Chondrocyte (in vitro differentiated cells): ENCODE measurements around the gene ASS1. TPM values are rescaled to one million over a fixed set of nuclear protein-coding genes. Genes with fewer than 3 reads are reported as not detected.

Source experiments
- DNase-seq: peaks from one replicate; pipeline ENCODE4 v3.0.0; 2021; ENCODE audit warnings: mixed read lengths, low spot score
- H3K27ac Mint-ChIP-seq: one replicate; pipeline ENCODE4 v1.8.0; 2021; ENCODE audit warnings: mild to moderate bottlenecking, moderate library complexity, mixed read lengths; ENCODE audit not compliant: unreplicated experiment
- H3K27me3 Mint-ChIP-seq: 2 replicates; pipeline ENCODE4 v1.8.0; 2021; ENCODE audit warnings: low read depth, mixed read lengths
- H3K36me3 Mint-ChIP-seq: 2 replicates; pipeline ENCODE4 v1.8.0; 2021; ENCODE audit warnings: low read depth, mixed read lengths
- H3K4me1 Mint-ChIP-seq: 2 replicates; pipeline ENCODE4 v1.8.0; 2021; ENCODE audit warnings: low read depth, mild to moderate bottlenecking, mixed read lengths
- H3K4me3 Mint-ChIP-seq: one replicate; pipeline ENCODE4 v1.8.0; 2021; ENCODE audit warnings: mild to moderate bottlenecking, moderate library complexity, mixed read lengths; ENCODE audit not compliant: unreplicated experiment
- H3K9me3 Mint-ChIP-seq: 2 replicates; pipeline ENCODE4 v1.8.0; 2021; ENCODE audit warnings: low read depth, mixed read lengths
- total RNA-seq: library from RNA; stranded (reverse); gene quantifications from 3 replicates; pipeline ENCODE4 v1.2.1, GENCODE V29; 2021
- TF ChIP-seq, protein P1 (sequence below): fragments of 200-600 bp; sonication (generic); IDR thresholded peaks from 2 replicates; pipeline ENCODE4 v1.5.0; 2021; ENCODE audit warnings: antibody characterized with exemption, mild to moderate bottlenecking, moderate library complexity

The ASS1 gene
- total RNA-seq, 1 donor from 2014 or later, result 193 TPM

DNA sequence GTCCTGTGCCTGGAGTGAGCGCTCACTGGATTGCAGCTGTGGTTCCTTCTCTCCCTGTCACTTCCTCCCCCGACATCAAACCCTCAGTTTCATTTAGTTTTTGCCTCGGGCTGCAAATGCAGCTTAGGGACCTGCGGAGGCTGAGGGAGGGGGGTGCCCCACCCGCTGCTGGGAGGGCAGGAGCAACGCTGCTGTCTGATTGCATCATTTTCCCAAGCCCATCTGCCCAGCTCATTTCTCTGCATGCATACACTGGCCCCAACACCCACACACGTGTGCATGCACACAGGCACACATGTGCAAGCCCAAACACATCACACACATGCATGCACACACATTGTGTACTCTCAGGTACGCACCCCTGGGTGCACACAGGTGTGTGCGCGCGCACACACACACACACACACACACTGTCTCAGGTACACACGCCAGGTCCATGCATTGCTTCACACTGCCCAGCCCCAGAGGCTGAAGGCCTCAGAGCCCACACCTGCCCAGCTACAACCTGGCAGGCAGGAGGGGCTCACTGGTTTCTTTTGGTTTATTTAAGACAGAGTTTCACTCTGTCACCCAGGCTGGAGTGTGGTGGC is 3.4 kb downstream of the ASS1 start:
- Mint-ChIP-seq H3K9me3 (no peaks in the 10 kb centered on the region), H3K27ac (peak overlapping the region; percentile 94), H3K27me3 (no peaks in the 10 kb centered on the region), H3K4me1 (peaks cover 76% of the 10 kb centered on the region), H3K36me3 (no peaks in the 10 kb centered on the region), H3K4me3 (peak overlapping the region; percentile 40)
- DNase-seq, result no peak
- TF ChIP-seq, protein P1, sequence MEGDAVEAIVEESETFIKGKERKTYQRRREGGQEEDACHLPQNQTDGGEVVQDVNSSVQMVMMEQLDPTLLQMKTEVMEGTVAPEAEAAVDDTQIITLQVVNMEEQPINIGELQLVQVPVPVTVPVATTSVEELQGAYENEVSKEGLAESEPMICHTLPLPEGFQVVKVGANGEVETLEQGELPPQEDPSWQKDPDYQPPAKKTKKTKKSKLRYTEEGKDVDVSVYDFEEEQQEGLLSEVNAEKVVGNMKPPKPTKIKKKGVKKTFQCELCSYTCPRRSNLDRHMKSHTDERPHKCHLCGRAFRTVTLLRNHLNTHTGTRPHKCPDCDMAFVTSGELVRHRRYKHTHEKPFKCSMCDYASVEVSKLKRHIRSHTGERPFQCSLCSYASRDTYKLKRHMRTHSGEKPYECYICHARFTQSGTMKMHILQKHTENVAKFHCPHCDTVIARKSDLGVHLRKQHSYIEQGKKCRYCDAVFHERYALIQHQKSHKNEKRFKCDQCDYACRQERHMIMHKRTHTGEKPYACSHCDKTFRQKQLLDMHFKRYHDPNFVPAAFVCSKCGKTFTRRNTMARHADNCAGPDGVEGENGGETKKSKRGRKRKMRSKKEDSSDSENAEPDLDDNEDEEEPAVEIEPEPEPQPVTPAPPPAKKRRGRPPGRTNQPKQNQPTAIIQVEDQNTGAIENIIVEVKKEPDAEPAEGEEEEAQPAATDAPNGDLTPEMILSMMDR, result no peak

DNA sequence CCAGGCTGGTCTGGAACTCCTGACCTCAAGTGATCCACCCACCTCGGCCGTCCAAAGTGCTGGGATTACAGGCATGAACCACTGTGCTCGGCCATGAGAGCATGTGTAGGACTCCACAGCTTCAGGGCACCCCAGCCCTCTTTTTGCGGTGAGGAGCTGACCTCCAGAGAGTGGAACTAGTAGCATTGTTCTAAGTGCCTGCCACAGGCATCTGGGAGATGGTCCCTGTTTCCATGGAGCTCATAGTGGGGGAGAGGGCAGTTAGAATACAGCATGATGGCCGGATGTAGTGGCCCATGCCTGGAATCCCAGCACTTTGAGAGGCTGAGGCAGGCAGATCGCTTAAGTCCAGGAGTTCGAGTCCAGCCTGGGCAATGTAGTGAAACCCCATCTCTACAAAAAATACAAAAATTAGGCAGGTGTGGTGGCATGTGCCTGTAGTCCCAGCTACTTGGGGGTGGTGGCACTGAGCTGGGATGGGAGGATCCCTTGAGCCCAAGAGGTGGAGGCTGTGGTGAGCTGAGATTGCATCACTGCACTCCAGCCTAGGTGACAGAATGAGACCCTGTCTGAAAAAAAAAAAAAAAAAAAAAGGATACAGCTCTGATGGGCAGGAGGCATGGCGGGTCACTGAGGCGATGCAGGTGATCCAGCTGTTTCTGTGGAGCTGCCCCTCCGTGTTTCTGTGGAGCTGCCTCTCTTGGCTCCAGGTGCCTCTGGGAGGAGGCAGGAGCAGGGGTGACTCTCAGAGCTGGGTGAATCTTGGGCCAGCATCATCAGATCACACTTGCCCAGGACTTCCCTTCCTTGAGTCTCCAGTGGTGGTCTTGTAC is 4.2 kb downstream of the ASS1 start:
- Mint-ChIP-seq H3K9me3 (no peaks in the 10 kb centered on the region), H3K27ac (peak overlapping the region; percentile 27), H3K36me3 (no peaks in the 10 kb centered on the region), H3K27me3 (no peaks in the 10 kb centered on the region), H3K4me3 (no peak overlapping the region), H3K4me1 (peaks cover 84% of the 10 kb centered on the region)
- DNase-seq, result no peak
- TF ChIP-seq, protein P1, result no peak

GRCh38 chr9:130450344-130451003 is 5.7 kb downstream of the ASS1 start:
- no peak for DNase-seq
- H3K27ac Mint-ChIP-seq, result peak overlapping the region; percentile 13
- TF ChIP-seq, protein P1, result no peak
- H3K4me1 Mint-ChIP-seq, result peaks cover 86% of the 10 kb centered on the region
- H3K27me3 Mint-ChIP-seq, result no peaks in the 10 kb centered on the region
- H3K36me3 Mint-ChIP-seq, result no peaks in the 10 kb centered on the region
- H3K4me3 Mint-ChIP-seq, result no peak overlapping the region
- H3K9me3 Mint-ChIP-seq, result no peaks in the 10 kb centered on the region

GRCh38 chr9:130451004-130451390 is 6.2 kb downstream of the ASS1 start:
- Mint-ChIP-seq H3K9me3 (no peaks in the 10 kb centered on the region), H3K4me1 (peaks cover 81% of the 10 kb centered on the region), H3K27me3 (no peaks in the 10 kb centered on the region), H3K4me3 (no peak overlapping the region), H3K27ac (peak overlapping the region; percentile 80), H3K36me3 (no peaks in the 10 kb centered on the region)
- DNase-seq, result no peak
- TF ChIP-seq, protein P1, result no peak
